Fibroblast of villous mesenchyme (primary cell): ENCODE data around the gene SWAP70. TPM values are rescaled to one million over a fixed set of nuclear protein-coding genes. Genes with fewer than 3 reads are reported as not detected.

ENCODE experiments used
- DNase-seq: peaks from one replicate; pipeline ENCODE4 v3.0.0-alpha.2; 2010; ENCODE audit warnings: low read depth
- H3K4me3 ChIP-seq: 2 replicates; pipeline ENCODE4 v1.5.1; 2011; ENCODE audit warnings: low read depth, mild to moderate bottlenecking, low read length
- total RNA-seq: library from RNA; depleted of rRNA; stranded (reverse); fragments of >200 nt; gene quantifications from 2 replicates; pipeline ENCODE4 v1.2.3, GENCODE V29; 2012
- TF ChIP-seq, protein P1 (sequence below): IDR thresholded peaks from 2 replicates; pipeline ENCODE4 v1.5.1; 2012; ENCODE audit warnings: low read depth, mild to moderate bottlenecking, low read length; ENCODE audit not compliant: insufficient read depth

The SWAP70 gene
- total RNA-seq, 1 donor = 63.0 TPM

DNA sequence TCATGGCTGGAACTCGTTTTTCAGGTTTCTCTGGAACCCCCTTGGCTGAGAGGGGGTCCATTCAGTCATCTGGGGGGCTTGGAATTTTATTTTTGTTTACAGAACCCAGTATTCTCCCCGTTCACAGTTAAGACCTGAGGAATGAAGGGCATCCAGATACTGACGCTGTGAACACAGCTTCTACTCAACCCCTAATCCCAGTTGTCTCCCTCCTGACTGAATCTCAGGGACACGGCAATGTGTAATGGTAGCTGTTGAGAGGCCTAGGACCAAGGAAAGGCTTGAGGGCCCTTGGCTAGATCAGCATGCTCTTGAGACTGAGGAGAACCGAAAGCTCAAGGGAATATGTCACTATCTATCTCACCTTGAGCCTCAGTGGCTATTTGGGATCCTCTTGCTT, 113.6 kb downstream of the SWAP70 start:
- H3K4me3 ChIP-seq = peak overlapping the region; percentile 43
- TF ChIP-seq, protein P1, sequence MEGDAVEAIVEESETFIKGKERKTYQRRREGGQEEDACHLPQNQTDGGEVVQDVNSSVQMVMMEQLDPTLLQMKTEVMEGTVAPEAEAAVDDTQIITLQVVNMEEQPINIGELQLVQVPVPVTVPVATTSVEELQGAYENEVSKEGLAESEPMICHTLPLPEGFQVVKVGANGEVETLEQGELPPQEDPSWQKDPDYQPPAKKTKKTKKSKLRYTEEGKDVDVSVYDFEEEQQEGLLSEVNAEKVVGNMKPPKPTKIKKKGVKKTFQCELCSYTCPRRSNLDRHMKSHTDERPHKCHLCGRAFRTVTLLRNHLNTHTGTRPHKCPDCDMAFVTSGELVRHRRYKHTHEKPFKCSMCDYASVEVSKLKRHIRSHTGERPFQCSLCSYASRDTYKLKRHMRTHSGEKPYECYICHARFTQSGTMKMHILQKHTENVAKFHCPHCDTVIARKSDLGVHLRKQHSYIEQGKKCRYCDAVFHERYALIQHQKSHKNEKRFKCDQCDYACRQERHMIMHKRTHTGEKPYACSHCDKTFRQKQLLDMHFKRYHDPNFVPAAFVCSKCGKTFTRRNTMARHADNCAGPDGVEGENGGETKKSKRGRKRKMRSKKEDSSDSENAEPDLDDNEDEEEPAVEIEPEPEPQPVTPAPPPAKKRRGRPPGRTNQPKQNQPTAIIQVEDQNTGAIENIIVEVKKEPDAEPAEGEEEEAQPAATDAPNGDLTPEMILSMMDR = no peak
- no peak for DNase-seq

DNA sequence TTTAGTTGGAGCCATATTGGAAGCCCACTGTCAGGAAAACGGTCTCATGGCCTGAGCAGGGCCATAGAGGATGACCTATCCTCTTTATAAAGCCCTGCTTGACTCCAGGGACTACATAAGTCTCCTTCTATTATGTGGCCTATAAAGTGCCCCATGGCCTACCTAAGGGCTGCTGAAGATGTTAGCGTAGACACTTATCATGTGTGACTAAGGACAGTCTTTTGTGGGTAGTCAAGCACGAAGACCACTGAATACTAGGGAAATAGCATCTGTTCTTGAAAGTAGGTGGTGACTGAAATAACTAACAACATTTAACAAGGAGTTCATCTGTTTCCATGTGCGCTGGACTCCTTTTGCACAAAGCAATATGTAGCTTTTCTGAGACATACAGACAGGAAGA, 117.1 kb downstream of the SWAP70 start:
- no peak overlapping the region for H3K4me3 ChIP-seq
- no peak for DNase-seq
- TF ChIP-seq, protein P1 = no peak

DNA sequence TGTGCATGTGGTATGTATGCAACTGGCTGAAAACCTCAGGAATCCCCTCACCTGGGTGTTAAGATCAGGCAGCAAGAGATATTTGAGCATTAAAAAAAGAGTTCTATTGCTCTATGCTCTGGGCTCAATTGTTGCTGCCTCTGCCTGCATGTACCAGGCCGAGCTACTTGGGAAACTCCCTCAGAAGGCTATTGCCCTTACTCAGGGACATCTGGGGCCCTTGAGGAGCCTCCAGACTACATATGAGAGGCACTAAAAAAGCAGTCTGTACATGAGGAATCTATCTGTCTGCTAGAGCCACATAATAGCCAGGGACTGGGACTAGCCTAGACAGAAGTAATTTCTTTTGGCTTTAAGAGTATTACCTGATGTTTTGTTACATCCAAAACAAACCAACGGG, 120.1 kb downstream of the SWAP70 start:
- no peak for DNase-seq
- no peak overlapping the region for H3K4me3 ChIP-seq
- TF ChIP-seq, protein P1 = no peak

DNA sequence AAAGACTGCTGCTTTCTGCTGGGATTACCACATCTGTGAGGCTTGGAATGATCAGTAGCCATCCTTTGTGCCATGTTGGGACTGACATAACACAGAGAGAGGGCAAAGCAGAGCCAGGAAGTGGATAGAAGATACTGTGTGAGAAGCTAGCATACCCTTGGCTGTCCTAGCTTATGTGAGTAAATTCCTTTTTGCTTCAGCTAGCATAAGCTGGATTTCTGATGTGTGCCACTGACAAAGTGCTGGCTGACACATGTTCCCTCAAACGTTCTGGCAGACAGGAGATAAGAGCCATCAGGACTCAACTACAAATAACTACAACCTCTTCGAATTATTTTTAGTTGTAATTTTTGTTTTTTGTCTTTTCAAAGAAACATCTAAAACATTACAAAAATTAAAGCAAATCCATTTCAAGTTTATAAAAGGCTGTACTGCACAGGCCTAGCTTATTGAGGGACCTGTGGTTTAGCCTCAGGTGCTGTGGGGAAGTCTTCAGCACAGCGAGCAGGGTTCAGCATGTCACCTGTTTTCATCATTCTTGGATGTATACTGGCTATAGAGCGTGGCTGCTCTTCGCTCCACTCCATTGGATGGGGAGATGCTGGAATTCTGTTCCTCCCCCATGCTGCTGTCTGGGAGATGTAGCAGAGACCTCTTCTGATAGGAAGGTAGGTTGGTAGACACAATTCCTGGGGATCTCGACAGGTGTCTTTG, 120.9 kb downstream of the SWAP70 start:
- peak; percentile 45 for DNase-seq
- no peak overlapping the region for H3K4me3 ChIP-seq
- TF ChIP-seq, protein P1 = no peak

DNA sequence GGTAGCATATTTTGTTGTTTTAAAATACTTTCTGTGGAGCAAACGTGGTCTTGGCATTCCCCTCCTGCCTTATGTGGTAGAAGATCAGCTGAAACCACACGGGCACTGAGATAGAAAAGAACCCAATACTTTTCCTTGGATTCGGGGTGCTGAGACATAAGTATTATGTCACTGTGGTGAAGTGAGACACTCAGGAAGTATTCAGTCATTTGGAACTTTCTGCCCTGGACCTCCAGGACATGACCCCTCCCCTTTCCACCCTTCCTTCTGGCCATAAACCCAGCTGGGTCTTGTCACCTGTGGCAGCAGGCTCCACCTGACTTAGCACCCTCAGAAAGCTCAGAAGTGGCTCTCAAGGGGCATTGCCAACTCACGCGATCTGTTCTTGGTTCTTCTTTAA, 123.4 kb downstream of the SWAP70 start:
- DNase-seq = no peak
- no peak overlapping the region for H3K4me3 ChIP-seq
- TF ChIP-seq, protein P1 = no peak

DNA sequence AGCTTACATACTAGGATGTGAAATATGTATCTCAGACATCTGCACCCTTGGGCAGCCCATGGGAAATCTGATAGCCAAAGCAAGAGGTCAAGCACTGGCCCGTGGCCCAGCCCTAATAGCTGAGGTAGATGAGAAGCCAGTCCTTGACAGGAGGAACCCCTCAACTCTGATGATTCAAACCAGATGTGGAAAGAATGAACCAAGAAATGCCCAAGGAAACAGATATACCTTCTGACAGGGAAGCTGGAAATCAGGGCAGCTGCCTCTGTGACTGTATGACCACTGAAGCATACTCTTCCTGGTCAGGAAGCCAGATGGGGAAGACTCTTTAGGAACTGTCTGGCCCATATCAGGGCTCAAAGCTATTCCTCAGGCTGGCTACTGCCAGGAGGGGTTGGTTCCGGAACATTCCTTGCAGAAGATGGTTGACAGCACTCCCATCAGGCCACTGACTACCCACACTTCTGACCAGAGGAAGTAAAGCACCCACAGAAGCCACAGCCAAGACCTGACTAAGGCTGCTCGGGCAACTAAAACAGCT, 124.2 kb downstream of the SWAP70 start:
- H3K4me3 ChIP-seq = no peak overlapping the region
- TF ChIP-seq, protein P1 = no peak
- peak; percentile 95 for DNase-seq
